Nucleus accumbens (tissue), 56 donors: ENCODE results near the gene LCN6.
A peak's percentile ranks its signal among the peaks of the same experiment; 100 is the strongest.
"Not testable (repeated sequence)": the region's sequence is repeated elsewhere in the genome, so short reads cannot be mapped to it uniquely, and the experiment has no call there.

Experiments
- DNase-seq, 56 donors: peaks; one replicate each; lab custom pipeline; 2025; lab: John Stamatoyannopoulos, UW

Gene LCN6, protein sequence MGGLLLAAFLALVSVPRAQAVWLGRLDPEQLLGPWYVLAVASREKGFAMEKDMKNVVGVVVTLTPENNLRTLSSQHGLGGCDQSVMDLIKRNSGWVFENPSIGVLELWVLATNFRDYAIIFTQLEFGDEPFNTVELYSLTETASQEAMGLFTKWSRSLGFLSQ

DNA sequence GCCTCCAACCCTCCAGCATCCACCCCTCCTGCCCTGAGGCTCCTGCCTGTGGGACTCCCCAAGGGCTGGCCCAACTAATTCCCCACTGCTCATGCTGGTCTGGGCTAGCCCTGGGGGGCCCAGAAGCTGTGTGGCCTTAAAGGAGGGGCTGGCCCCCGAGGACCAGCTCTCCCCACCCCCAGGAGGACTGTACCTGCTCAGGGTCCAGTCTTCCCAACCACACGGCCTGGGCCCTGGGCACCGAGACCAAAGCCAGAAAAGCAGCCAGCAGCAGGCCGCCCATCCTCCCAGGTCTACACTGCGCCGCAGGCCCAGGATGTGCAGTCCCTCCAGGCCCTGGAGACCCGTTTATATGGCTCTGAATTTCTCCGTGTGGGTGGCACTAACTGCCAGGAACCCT lies at the start of gene LCN6:
TSS of gene LCN6 (minus strand) at position 325 of the 400 bp plus-strand sequence. CDS start at position 283, 42 bp downstream.
- no peak for DNase-seq

DNA sequence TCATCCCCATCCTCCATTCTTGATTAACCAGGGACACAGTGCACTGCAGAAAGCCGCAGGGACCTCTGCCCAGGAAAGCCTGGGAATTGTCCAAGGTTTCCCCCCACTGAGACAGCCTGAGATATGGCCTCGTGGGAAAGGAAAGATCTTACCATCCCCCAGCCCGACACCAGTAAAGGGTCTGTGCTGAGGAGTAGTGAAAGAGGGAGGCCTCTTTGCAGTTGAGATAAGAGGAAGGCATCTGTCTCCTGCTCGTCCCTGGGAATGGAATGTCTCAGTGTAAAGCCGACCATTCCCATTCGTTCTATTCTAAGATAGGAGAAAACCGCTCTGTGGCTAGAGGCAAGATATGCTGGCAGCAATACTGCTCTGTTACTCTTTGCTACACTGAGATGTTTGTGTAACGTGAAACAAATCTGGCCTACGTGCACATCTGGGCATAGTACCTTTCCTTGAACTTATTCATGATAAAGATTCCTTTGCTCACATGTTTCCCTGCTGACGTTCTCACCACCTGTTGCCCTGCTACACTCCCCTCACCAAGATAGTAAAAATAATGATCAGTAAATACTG lies 48.5 kb upstream of the LCN6 start:
- DNase-seq: not testable (repeated sequence)

DNA sequence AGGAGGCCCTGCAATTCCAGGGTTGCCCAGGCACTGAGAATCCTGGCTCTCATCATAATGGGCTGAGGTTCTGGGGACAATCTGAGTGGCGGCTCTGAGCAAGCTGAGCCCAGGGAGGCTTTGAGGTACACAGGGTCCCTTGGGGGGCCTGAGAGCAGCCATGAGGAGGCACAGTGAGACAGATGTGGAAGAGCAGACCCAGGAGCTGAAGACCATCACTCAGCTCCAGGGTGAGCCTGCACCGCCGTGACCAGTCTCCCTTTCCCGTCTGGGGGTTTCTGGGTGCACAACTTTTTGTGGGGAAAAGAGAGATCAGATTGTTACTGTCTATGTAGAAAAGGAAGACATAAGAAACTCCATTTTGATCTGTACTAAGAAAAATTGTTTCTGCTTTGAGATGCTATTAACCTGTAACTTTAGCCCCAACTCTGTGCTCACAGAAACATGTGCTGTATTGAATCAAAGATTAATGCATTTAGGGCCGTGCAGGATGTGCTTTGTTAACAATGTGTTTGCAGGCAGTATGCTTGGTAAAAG lies 48.0 kb upstream of the LCN6 start, which contains the start of gene CCDC183:
TSS of gene CCDC183 (plus strand) at position 101 of the 537 bp plus-strand sequence. CDS start at position 161, 60 bp downstream.
- no peak for DNase-seq

DNA sequence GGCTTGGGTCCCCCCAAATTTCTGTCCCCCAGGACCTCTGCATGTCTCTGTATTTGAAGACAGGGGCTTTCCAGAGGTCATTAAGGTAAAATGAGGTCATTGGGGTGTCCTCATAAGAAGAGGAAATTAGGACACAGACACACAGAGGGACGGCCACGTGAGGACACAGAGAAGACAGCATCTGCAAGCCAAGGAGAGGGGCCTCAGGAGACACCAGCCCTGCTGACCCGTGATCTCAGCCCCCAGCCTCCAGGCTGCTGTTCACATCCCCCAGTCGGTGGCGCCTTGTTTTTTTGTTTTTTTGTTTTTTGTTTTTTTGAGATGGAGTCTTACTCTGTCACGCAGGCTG lies 46.6 kb upstream of the LCN6 start:
- DNase-seq: no peak

DNA sequence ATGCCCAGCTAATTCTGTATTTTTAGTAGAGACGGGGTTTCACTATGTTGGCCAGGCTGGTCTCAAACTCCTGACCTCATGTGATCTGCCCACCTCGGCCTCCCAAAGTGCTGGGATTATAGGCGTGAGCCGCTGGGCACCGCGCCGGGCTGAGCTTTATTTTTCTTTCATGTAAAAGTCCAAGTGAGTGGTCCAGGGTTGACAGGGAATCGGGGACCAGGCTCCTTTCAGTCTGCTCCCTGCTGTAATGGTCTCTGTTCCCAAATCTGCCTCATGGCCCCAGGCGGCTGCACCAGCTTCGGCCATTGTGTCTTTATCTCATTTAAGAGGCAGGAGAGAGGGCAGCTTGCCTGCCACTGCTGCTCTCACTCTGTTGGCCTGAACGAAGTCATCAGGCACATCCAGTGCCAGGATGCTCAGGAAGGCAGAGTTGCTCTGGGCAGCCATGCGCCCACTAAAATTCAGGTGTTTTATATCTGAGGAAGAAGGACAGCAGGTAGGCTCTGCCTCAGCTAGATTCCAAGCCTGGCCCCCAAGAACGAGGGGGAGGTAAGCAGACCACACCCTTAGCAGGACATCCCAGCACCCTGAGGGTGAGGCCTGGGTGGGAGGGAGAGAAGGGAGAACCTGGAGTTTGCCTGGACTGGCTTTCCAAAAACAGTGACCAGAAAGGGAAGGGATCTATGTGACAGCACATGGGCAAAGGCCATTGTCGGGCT lies 46.1 kb upstream of the LCN6 start:
- DNase-seq: no peak

DNA sequence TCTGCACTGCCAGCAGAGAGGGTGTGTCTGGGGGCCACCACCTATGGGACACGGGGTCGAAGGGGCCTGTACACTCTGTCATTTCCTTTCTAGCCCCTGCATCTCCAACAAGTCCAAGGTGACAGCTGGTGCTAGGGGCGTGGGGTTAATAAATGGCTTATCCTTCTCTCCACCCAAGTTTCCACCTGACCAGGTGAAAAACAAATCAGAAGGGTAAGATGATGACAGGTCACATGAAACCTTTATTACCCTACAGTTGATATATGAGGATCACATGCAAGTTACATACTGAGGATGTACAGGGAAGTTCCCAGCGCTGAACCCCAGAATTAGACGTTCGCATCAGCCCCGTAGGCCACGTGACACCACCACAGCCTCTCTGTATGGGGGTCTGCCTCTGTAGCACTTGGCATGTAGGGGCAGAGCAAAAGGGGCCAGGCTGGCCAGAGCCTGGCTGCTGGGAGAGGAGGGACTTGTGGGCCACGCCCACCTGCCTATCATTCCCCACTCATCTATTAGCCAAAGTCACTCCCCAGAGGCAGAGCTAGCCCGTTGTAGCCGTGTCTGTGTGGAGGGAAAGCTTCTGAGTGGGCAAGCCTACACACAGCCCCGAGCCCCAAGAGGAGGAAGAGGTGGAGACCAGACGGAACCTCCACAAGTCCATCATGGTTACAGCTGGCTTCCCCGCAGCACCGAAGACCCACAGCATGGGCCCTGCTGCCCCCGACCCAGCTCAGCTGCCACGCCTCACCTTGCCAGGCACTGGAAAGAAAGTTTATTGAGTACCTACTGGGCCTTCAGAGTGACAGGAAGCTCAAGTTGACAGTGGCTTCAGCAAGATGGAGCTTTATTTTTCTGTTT lies 45.0 kb upstream of the LCN6 start:
- no peak for DNase-seq

DNA sequence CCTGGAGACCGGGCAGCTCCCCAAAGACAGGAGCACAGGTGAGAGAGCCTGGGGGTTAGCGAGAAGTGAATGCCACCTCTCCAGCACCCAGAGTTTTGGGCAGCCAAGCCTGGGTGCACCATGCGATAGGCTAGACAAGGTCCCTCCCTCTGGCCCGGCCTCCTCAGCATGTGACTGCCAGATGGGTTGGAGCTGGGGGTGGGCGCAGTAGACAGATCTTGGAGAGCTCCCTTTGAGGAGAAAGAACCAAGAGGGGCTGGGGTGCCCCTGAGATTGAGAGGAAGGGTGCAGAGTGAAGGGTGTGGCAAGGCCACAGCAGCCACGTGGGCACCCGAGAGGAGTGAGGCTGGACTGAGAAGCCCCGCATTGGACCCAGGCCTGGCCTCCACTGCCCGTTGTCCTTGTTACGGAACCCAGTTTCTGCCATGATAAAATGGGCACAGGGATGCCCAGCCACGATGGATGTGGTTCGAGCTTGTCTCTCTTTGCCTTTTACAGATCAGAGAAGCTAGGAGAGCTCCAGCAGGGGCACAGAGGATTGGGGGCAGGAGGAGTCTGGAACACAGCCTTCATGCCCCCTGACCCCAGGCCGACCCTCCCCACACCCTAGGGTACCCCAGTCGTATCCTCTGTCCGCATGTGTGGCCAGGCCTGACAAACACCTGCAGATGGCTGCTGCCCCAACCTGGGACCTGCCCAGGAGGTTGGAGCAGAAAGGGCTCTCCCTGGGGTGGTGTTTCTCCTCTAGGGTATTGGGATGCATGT lies 44.2 kb upstream of the LCN6 start:
- no peak for DNase-seq

DNA sequence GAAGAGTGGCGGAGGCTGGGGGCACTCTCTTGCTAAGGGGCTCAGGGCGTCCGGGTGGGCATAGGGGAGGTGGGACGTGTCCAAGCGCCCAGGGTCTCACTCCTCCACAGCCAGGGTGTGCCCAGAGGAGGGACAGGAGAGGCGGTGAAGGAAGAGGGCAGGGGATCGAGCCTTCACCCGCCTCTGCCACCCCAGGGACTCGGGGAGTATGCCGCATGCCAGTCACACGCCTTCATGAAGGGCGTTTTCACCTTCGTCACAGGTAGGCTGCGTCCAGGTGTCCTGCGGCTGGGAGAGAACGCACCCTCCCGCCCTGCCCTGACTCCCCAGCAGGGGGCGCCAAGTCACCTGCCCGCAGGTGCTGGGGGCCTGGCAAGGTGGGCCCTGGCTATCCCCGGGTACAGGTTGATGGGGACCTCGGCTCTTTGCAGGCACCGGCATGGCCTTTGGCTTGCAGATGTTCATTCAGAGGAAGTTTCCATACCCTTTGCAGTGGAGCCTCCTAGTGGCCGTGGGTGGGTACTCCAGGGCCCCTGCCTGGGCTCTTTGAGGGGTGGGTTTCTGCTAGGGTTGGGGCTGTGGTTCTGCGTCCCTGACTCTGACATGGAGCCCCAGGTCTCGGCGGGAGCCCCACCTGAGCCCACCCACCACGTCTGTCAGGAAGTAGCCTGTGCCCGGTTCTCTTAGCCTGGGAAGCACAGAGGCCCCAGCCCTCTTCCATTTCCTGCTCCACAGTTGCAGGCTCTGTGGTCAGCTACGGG lies 43.4 kb upstream of the LCN6 start:
- peak in 24 of 56 donors; percentile 29 to 69 (median 51) for DNase-seq

DNA sequence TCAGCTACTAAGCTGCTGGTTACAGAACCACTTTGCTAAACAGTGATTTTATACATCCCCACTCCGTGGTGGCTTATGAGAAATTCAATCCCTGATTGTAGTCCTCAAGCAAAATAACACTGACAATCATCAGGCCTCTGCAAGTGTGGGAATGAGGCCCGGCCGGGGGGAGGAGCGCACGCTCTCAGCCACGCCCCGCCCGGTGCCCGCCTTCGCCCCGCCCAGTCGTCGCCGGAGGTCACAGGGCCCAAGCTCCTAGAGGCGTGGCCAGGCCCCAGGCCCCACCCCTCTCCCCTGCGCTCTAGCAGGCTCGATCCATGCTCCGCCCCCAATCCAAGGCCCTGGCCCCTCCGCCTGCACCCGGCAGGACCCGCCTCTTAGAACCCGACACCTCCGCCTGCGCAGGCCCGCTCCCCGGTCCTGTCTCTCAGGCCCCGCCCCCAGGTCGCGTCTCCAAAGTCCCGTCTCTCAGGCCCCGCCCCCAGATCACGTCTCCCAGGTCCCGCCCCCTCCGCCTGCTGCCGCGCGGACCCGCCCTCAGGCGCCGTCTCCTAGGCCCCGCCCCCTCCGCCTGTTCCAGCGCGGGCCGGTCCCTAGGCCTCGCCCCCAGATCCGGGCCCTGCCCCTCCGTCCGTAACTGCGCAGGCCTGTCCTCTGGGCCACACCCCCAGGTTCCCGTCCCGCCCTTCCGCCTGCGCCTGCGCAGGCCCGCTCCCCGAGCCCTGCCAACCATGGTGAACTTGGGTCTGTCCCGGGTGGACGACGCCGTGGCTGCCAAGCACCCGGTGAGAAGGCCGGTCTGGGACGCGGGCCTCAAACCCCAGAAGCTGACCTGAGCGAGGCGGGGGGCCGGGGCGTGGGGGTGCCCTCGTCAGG lies 42.6 kb upstream of the LCN6 start, which contains the start of gene TMEM141:
TSS of gene TMEM141 (plus strand) at position 705 of the 876 bp plus-strand sequence. CDS start at position 732, 27 bp downstream.
- peak; percentile 97 to 100 (median 100) for DNase-seq

DNA sequence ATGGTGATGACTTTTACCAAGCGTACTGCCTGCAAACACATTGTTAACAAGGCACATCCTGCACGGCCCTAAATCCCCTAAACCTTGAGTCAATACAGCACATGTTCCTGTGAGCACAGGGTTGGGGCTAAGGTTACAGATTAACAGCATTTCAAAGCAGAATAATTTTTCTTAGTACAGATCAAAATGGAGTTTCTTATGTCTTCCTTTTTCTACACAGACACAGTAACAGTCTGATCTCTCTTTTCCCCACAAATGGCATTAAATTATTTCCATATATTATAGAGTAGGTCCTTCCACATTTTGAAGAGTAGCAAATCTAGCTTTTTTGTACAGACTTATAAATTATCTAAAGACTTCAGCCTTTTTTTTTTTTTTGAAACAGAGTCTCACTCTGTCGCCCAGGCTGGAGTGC lies 41.2 kb upstream of the LCN6 start:
- DNase-seq: no peak

DNA sequence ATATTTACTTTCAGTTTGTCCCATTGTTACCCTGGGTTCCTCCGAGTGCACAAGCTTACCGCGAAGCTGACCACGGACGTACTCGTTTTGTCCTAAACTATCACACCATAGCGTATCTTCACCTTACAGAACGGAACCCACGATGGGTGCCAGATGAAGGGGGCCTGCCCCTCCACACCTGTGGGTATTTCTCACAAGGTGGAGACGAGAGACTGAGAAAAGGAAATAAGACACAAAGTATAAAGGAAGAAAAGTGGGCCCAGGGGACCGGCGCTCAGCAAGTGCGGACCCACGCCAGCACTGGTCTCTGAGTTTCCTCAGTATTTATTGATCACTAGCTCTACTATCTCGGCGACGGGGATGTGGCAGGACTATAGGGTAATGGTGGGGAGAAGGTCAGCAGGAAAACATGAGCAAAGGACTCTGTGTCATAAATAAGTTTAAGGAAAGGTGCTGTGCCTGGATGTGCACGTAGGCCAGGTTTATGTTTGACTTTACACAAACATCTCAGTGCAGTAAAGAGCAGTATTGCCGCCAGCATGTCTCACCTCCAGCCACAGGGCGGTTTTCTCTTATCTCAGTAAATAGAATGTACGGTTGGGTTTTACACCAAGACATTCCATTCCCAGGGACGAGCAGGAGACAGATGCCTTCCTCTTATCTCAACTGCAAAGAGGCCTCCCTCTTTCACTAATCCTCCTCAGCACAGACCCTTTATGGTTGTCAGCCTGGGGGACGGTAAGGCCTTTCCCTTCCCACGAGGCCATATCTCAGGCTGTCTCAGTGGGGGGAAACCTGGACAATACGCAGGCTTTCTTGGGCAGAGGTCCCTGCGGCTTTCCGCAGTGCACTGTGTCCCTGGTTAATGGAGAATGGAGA lies 40.6 kb upstream of the LCN6 start:
- not testable (repeated sequence) for DNase-seq

DNA sequence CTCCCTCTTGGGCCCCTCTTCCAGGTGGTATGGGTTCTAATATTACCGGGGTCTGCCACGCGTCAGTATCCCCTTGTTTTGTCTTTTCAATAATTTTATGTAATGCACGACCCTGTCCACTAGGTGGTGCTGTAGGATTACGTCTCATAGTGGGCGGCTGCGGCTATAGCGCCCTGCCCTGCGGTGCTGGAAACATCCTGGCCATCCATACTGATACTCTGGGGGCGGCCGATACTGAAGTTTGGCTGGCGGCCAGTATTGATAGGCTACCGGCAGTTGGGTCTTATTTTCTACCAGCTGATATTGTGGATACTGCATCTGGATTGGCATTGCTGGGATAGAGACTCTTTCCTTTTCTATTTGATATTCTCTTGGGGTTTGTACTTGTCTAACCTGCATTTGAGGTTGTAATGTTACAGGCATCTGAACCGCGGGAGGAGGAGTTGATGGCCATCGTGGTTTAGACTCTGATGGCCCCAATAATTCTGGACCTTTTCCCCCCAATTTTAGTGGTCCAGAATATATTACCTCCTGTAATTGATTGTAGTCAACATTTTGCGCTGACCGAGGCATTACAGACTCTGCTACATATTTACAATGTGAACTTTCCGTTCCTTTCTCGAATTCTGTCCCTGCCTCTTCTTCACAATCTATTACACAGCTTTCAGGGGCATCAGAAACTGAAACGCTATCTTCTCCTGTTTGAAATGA lies 39.5 kb upstream of the LCN6 start:
- peak in 48 of 56 donors; percentile 7 to 73 (median 52) for DNase-seq

DNA sequence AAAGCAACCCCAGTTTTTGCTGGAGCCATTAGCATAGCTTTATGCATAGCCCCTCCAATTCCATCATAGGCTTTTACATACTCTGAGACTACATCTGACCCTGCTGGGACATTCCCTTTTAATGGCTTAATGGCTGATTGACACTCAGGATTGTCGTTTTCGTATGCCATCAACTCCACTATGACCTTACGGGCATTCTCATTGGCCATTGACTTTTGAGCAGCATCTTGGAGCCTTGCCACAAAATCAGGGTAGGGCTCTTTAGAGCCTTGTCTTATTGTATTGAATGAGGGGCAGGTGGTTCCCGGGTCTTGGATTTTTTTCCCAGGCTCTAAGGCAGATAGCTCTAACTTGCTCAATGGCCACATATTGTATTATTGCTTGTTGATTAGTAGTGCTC lies 38.7 kb upstream of the LCN6 start:
- DNase-seq: peak in 1 of 56 donors; percentile 22

DNA sequence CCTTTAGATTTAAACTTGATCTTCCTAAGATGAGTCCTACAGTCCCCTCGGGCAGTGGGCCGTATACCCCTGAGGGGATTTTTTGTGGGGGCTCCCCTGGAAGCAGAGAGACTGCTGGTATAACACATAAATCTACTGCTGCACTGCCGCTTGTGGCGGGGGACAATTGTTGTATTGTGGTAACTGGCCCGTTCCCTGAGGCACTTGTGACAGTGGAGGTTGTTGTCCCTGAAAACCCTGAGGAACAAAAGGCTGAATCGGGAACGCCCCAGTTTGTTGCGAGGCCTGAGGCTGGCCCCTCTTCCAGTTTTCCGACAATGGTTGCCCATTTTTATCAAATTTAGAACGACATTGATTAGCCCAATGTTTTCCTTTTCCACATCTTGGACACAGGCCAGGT lies 38.1 kb upstream of the LCN6 start:
- peak in 43 of 56 donors; percentile 10 to 78 (median 49) for DNase-seq

DNA sequence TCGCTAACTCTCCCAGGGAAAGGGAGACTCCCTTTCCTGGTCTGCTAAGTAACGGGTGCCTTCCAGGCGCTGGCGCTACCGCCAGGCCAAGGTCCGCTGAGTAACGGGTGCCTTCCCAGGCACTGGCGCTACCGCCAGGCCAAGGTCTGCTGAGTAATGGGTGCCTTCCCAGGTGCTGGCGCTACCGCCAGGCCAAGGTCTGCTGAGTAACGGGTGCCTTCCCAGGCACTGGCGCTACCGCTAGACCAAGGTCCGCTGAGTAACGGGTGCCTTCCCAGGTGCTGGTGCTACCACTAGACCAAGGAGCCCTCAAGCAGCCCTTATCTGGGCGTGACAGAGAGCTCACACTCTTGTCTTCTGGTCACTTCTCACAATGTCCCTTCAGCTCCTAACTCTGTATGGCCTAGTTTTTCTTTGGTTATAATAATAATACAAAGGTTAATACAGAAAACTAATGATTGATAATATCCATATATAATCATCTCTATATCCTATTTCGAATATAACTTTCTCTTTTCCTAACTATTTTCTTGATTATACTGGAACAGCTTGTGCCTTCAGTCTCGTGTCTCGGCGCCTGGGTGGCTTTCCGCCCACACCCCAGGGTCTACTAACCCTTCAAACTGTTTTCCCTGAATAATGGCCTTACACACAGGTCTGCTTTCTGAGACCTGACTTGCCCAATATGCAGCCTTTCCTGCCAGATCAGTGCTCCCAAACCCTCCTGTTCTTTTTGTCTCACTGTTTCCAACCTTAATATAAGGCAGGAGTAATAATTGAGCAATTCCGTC lies 37.4 kb upstream of the LCN6 start:
- not testable (repeated sequence) for DNase-seq
